ENCODE data around the gene ADRA2A. TPM values are rescaled to one million over a fixed set of nuclear protein-coding genes. Genes with fewer than 3 reads are reported as not detected.

ADRA2A gene
- total RNA-seq, 1 donor from 2014 or later = 0.32 TPM

DNA sequence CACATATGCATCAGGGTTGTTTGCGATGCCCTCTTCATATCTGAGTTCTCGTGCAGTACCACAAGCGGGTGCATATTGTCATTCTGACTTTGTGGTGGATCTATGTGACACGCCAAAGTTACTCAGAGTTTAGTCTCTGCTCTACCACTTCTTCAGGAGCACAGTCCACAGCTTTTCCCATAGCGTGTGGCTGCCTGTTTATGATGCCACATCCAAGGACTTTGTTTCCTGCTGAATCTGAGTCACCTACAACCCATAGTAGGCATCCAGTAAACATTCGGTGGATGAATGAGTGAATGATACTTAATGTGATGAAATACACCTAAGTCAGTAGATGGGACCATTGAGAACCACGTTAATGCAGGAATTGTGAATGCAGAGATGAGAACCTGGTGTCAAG lies 15.0 kb downstream of the ADRA2A start:
- Mint-ChIP-seq H3K4me1 (ENCODE audit: low read depth, unreplicated experiment) (no peaks in the 10 kb centered on the region), H3K4me3 (ENCODE audit: unreplicated experiment) (no peak overlapping the region), H3K27ac (ENCODE audit: unreplicated experiment) (no peak overlapping the region), H3K9me3 (ENCODE audit: unreplicated experiment) (peaks cover 1% of the 10 kb centered on the region), H3K36me3 (ENCODE audit: unreplicated experiment) (no peaks in the 10 kb centered on the region), H3K27me3 (ENCODE audit: unreplicated experiment) (peaks cover 3% of the 10 kb centered on the region)
- DNase-seq = no peak
- no peak for TF ChIP-seq CTCF (IDR thresholded peaks at IDR 0.05; ENCODE audit: partially characterized antibody, unreplicated experiment)

DNA sequence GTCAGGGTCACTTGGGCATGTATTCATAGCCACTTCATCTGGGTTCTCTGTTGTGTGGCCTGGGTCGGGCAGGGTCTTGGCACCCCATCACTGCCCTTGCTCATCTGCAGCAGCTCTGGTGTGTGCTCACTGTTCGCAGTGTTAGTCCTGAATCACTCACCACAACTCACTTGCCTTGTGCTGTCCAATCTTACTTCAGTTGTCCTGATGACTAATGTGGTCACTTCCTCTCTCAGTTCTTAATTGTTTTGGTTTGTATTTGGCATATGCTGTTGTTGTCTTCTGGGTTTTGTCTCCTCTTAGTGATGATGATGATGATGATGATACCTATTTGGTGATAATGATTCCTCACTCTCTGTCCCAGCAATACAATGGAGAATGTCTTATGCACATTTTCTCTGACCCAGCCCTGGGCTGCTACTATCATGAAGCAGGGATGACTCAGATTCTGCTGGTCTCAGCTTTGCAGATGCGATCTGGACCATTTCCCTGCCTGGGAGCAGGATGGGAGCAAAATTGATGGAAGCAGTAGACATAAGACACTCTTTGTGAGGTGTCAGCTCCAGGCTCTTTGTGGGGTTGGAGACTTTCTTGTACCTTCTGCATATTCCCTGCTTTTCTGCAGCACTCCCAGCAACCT lies 17.0 kb downstream of the ADRA2A start:
- Mint-ChIP-seq H3K4me3 (ENCODE audit: unreplicated experiment) (no peak overlapping the region), H3K9me3 (ENCODE audit: unreplicated experiment) (peaks cover 1% of the 10 kb centered on the region), H3K4me1 (ENCODE audit: low read depth, unreplicated experiment) (no peaks in the 10 kb centered on the region), H3K27ac (ENCODE audit: unreplicated experiment) (no peak overlapping the region), H3K36me3 (ENCODE audit: unreplicated experiment) (no peaks in the 10 kb centered on the region), H3K27me3 (ENCODE audit: unreplicated experiment) (peaks cover 4% of the 10 kb centered on the region)
- no peak for TF ChIP-seq CTCF (IDR thresholded peaks at IDR 0.05; ENCODE audit: partially characterized antibody, unreplicated experiment)
- DNase-seq = no peak

GRCh38 chr10:111098679-111099437 lies 22.0 kb downstream of the ADRA2A start:
- no peak overlapping the region for H3K4me3 Mint-ChIP-seq (ENCODE audit: unreplicated experiment)
- H3K27ac Mint-ChIP-seq (ENCODE audit: unreplicated experiment) = no peak overlapping the region
- no peaks in the 10 kb centered on the region for H3K9me3 Mint-ChIP-seq (ENCODE audit: unreplicated experiment)
- TF ChIP-seq CTCF (IDR thresholded peaks at IDR 0.05; ENCODE audit: partially characterized antibody, unreplicated experiment) = no peak
- H3K4me1 Mint-ChIP-seq (ENCODE audit: low read depth, unreplicated experiment) = no peaks in the 10 kb centered on the region
- no peaks in the 10 kb centered on the region for H3K36me3 Mint-ChIP-seq (ENCODE audit: unreplicated experiment)
- DNase-seq = no peak
- H3K27me3 Mint-ChIP-seq (ENCODE audit: unreplicated experiment) = peaks cover 4% of the 10 kb centered on the region

DNA sequence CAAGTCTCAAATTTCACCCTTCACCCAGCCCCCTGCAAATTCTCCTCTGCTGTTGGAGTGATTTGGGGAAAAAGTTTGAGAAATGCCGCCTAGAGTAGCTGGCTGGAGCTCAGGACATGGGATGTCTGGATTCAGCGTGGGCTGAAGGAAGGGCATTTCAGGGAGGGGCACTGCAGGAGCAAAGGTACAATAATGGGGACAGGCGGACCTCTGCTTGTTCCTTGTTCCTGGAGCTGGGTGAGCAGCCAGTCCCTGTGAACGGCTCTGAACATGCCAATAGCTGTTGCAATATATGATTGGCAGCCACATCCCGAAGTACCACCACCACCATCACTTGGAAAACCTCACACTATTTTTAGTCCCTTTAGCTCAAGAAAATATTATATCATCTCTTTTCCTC lies 23.4 kb downstream of the ADRA2A start:
- Mint-ChIP-seq H3K36me3 (ENCODE audit: unreplicated experiment) (no peaks in the 10 kb centered on the region), H3K27ac (ENCODE audit: unreplicated experiment) (no peak overlapping the region), H3K27me3 (ENCODE audit: unreplicated experiment) (peaks cover 2% of the 10 kb centered on the region), H3K9me3 (ENCODE audit: unreplicated experiment) (no peaks in the 10 kb centered on the region), H3K4me1 (ENCODE audit: low read depth, unreplicated experiment) (no peaks in the 10 kb centered on the region), H3K4me3 (ENCODE audit: unreplicated experiment) (no peak overlapping the region)
- no peak for DNase-seq
- no peak for TF ChIP-seq CTCF (IDR thresholded peaks at IDR 0.05; ENCODE audit: partially characterized antibody, unreplicated experiment)

- H3K36me3 Mint-ChIP-seq (ENCODE audit: unreplicated experiment) = no peaks in the 10 kb centered on the region
- DNase-seq = no peak
- no peaks in the 10 kb centered on the region for H3K9me3 Mint-ChIP-seq (ENCODE audit: unreplicated experiment)
- peaks cover 2% of the 10 kb centered on the region for H3K27me3 Mint-ChIP-seq (ENCODE audit: unreplicated experiment)
- no peak overlapping the region for H3K27ac Mint-ChIP-seq (ENCODE audit: unreplicated experiment)
- H3K4me3 Mint-ChIP-seq (ENCODE audit: unreplicated experiment) = no peak overlapping the region
- H3K4me1 Mint-ChIP-seq (ENCODE audit: low read depth, unreplicated experiment) = no peaks in the 10 kb centered on the region
- no peak for TF ChIP-seq CTCF (IDR thresholded peaks at IDR 0.05; ENCODE audit: partially characterized antibody, unreplicated experiment)
Measured at GRCh38 chr10:111101796-111102195, 25.0 kb downstream of the ADRA2A start.
